NCI-H69 (cell line): ENCODE data around the gene CPZ.
"Not testable (repeated sequence)": the region's sequence is repeated elsewhere in the genome, so short reads cannot be mapped to it uniquely, and the experiment has no call there.

ENCODE experiments used
- DNase-seq: peaks from one replicate; lab custom pipeline; 2025; lab: John Stamatoyannopoulos, UW

Gene CPZ

DNA sequence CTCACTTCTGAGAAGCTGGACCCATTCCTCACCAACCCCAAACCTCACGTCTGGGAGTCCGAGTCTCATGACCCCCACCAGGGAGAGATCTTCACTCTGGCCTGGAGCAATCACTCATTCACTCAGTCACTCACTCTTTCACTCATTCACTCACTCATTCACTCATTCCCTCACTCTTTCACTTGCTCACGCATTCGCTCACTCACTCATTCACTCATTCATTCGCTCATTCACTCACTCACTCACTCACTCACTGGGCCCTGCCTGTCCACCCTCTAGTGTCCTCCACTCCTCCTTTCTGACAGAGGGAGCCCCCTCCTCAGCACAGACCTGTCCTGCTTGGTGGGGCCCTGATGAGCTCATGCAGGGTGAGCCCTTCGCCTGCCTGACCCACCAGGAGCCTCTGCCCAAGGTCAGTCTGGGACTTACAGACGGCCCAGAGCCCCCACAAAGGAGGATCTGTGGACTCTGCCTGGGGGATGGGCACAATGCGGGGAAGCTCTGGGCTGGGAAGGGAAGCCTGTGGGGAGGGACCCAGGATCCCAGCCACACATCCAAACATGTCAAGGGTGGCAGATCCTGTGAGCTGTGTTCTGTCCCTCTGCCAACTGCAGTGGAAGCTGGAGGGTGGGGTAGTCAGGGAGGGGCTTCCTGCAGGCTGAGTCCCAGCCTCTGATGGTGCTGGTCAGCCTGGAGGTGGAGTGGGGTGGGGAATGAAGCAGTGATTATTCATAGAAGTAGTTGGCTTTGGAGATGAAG is 18.5 kb downstream of the CPZ start:
- peak; percentile 27 for DNase-seq

DNA sequence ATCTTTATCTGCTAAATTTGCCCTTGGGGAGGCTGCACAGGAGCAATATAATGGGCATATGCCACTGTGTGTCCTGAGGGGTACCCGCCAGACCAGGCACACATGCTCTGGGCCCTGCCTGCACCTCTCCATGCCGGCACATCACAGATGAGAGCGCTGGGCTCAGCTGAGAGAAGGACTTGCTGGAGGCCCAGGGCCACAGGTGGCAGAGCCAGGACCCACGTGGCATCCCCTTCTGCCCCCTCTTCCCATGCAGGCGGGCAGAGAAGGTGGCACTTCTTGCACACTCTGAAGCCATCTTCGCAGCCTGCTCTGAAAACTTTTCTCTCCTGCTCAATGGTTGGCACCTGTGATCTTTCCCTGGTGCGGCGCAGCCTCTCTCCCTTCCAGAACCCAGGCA is 20.1 kb downstream of the CPZ start:
- no peak for DNase-seq

GRCh38 chr4:8613421-8614364 is 21.1 kb downstream of the CPZ start:
- no peak for DNase-seq

GRCh38 chr4:8614365-8615193 is 22.0 kb downstream of the CPZ start:
- DNase-seq = no peak

DNA sequence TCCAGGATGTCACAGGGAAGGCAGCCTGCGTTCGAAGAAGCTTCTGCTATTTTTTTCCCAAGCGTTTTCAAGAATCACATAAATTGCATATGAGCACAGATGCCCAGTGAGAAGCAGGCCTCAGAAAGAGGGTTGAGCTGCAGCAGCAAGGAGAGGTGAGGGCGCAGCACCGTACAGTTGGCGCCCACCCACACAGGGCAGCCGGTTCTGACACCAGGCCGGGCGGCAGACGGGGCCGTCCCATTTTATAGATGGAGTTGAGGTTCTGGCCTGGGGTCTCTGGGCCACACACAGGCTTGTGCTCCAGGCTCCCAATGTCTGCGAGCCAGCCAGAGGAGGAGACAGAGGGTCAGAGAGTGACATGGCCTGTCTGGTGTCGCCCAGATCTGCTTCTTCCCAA is 22.8 kb downstream of the CPZ start:
- DNase-seq = no peak

GRCh38 chr4:8615921-8616787 is 23.6 kb downstream of the CPZ start:
- no peak for DNase-seq

- DNase-seq = no peak
Measured at GRCh38 chr4:8616831-8617230, 24.3 kb downstream of the CPZ start.

DNA sequence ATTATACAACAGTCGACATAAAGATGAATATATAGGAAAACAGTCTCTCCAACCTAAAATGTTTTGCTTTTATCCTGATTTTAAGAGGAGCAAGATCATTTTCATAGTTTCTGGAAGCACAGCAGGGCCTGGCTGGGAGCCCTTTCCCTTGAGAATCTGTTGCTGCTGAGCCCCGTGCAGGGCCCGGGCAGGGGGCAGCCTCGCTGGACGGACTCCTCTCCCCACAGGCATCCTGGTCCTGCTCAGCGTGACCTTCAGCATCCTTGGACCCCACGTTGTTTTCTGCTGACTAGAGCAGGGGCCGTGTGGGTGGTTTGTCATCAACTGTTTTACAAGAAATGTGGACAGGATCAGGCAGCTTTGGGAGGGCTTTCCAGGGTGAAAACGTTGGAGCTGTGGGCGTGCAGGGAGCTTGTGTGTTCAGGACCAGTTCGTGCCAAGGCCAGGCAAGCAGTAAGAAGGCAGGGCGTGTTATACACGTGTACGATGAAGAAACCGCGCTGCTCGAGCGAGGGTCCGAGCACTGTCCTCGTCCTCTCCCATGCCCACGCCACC is 25.0 kb downstream of the CPZ start:
- DNase-seq = no peak

DNA sequence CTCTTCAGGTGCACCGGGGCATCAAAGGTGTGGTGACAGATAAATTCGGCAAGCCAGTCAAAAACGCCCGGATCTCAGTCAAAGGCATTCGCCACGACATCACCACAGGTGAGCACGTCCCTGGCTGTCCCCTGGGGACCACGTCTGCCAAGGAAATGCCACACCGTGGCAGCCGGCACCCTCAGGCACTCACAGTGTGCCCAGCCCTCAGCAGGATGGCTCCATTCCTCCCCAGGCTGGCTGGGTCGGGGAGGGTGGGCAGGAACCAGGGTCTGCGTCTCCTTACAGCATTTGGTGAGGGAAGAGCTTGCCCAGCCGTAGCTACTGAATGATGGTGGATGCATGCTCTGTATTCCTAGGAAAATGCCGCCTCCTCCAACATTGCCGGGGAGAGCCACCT is 25.9 kb downstream of the CPZ start:
- DNase-seq = no peak

GRCh38 chr4:8618961-8619720 is 26.6 kb downstream of the CPZ start:
- no peak for DNase-seq

DNA sequence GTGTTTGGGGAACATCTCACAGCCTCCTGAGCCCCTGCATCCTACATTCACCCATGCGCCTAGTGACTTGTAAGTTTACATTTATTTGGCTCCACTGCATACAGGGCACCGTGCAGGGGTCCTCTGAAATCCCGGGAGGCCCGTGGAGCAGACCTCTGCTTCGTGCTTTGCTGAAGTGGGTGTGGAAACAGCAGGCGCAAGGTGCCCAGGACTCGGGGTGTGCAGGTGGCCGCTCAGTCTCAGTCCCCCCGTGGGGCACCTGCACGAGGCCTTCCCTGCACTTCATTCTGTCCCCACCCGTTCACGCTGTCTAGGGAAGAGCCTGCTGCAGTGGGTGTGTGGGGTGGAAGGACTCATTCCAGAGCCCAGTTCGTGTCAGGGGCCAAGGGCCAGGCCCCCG is 28.6 kb downstream of the CPZ start:
- not testable (repeated sequence) for DNase-seq

DNA sequence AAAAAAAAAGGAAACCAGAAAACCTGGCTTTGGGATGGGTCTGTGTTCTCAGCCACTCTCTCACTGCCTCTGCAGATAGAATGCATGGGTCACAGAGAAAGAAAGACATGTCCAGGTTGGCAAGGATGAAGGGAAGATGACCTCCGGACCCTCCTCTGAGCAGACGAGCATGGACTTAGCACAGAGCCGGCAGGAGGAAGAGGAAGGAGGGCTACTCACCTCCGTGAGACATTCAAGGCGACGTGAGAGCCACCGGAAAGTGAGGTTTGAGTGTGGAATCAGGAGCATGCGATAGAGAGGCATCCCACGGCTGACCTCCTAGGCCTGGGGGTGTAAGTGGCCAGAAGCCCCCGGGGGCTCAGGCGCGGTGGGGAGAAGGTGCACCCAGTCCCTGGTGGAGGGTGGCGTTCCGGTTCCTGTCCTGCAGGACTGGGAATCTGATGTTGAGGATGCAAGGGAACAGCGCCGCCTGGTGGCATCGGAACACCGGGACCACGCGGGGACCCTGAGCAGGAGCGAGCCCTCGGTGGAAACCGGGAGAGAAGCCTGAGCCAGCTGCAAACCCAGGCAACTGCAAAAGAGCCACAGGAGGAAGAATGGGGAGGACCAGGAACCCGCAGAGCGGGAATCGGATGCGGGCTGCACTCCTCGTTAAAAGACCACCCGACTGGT is 32.2 kb downstream of the CPZ start:
- not testable (repeated sequence) for DNase-seq

GRCh38 chr4:8630240-8630905 is 37.8 kb downstream of the CPZ start:
- DNase-seq = not testable (repeated sequence)

DNA sequence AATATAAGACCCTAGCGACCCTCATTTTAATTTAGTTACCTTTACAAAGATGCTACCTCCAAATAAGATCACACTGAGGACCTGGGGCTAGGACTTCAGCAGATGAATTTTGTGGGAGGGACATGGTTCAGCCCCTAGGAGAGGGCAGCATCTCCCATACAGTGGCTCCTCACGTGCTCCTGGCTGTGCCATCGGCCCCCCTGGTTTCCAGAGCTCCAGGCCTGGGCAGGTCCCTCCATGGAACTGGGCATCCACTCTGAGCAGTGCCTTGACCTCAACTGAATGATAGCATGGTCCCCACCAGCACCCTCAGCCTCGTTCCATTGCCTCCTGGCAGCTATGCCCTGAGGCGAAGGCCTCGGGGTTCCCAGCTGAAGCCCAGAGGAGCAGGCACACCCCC is 39.3 kb downstream of the CPZ start:
- DNase-seq = not testable (repeated sequence)

DNA sequence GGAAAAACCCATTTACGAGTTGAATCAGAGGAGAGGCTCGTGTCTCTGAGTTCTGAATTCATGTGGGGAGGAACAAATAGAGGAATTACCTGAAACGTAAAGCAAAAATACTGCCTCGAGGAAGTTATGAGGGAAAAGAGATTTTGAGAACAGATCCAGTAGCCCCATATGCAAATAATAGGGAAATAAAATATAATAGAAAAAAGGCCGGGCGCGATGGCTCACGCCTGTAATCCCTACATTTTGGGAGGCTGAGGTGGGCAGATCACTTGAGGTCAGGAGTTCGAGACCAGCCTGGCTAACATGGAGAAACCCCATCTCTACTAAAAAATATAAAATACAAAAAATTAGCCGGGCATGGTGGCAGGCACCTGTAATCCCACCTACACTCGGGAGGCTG is 42.2 kb downstream of the CPZ start:
- DNase-seq = not testable (repeated sequence)

- DNase-seq = not testable (repeated sequence)
Measured at GRCh38 chr4:8635897-8636554, 43.5 kb downstream of the CPZ start.

DNA sequence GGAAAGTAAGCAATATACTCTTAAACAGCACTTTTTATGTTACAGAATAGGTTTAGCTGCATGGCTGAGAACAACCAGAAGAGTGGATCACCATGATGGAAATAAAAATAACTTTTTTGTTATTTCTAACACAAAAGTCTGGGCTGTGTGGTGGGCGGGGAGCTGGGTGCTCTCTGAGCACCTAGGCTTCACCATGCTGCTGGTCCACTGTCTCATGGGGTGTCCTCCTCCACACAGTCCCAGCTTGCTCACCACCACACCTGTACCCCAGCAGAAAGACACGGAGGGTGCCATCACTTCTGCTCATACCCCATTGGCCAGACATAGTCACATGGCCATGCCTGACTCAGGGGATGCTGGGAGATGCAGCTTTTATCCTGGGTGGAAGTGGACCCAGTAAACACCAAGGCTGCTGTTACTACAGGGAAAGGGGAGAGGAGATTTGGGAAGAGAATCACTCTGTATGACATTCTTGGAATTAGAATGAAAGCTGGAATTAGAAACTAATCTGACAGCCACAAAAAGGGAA is 45.0 kb downstream of the CPZ start:
- DNase-seq = no peak

GRCh38 chr4:8639021-8639420 is 46.5 kb downstream of the CPZ start:
- no peak for DNase-seq
